GM12878 (cell line): ENCODE measurements around the gene ITPR3. TPM values are rescaled to one million over a fixed set of nuclear protein-coding genes. Genes with fewer than 3 reads are reported as not detected.
A peak's percentile ranks its signal among the peaks of the same experiment; 100 is the strongest.

ENCODE experiments used
- BRCA1 ChIP-seq: IDR thresholded peaks from 2 replicates; pipeline ENCODE4 v1.6.1; 2011; ENCODE audit warnings: low read depth, low read length, improper control_type of control experiment
- GATAD2B ChIP-seq: fragments of 450-650 bp; conservative IDR thresholded peaks from 2 replicates; pipeline ENCODE4 v1.6.1; 2017; ENCODE audit warnings: low read depth, mild to moderate bottlenecking, moderate library complexity
- KDM1A ChIP-seq: fragments of 200-600 bp; sonication (generic); IDR thresholded peaks from 2 replicates; pipeline ENCODE4 v1.6.1; 2016; ENCODE audit warnings: borderline replicate concordance
- PAX8 ChIP-seq: fragments of 450-650 bp; IDR thresholded peaks from 2 replicates; pipeline ENCODE4 v1.6.1; 2017; ENCODE audit warnings: mild to moderate bottlenecking, moderate library complexity
- POLR2AphosphoS2 ChIP-seq: IDR thresholded peaks from 2 replicates; pipeline ENCODE4 v1.6.1; 2011; ENCODE audit warnings: low read depth, mild to moderate bottlenecking, low read length, improper control_type of control experiment, moderate library complexity
- TAF1 ChIP-seq: IDR thresholded peaks from 2 replicates; pipeline ENCODE4 v1.6.1; 2011; ENCODE audit warnings: mild to moderate bottlenecking, low read depth, low read length, borderline replicate concordance
- ZNF687 ChIP-seq: fragments of 450-650 bp; IDR thresholded peaks from 2 replicates; pipeline ENCODE4 v1.6.1; 2017; ENCODE audit warnings: mild to moderate bottlenecking, moderate library complexity
- polyA plus RNA-seq, 11 experiments: library from polyadenylated mRNA; depleted of rRNA in 4 of 11; unstranded in 6 of 11; stranded (reverse) in 5 of 11; fragments of >200 nt; fragmentation: Nextera tagmentation in 4 of 11; fragmentation: Illumina TruSeq in 1 of 11; extraction: Ambion mirVana in 4 of 11; extraction: Trizol in 1 of 11; gene quantifications; 1 replicate in 1 of 11; 2 replicates in 10 of 11; pipeline versions ENCODE4 v1.2.1 to v1.2.3, GENCODE V29; 2011 to 2016; ENCODE audit warnings: inconsistent platforms in 2 of 11, missing spikeins in 2 of 11, low read depth in 1 of 11
- total RNA-seq, 4 experiments: library from RNA; depleted of rRNA in 3 of 4; stranded (reverse); fragments of >200 nt in 3 of 4; fragmentation: Illumina TruSeq in 1 of 4; extraction: Trizol in 1 of 4; gene quantifications; 2 replicates each; pipeline versions ENCODE4 v1.2.1 to v1.2.3, GENCODE V29; 2013 to 2021

The ITPR3 gene
- total and polyA plus RNA-seq, 10 of the 15 experiments (the other 5 are each of a cell fraction or from before 2014, with no cell fraction given): 0.32 to 34.0 (median 11.9) TPM

- TF ChIP-seq ZNF687 (peak; percentile 41), GATAD2B (0 out of 2 replicates have a peak, but pooled peaks have one; percentile 18), POLR2AphosphoS2 (0 out of 2 replicates have a peak, but pooled peaks have one; percentile 44), PAX8 (no peak), TAF1 (peak; percentile 75), BRCA1 (no peak), KDM1A (no peak)
Observed at GRCh38 chr6:33579828-33580714, 41.1 kb upstream of the ITPR3 start, which contains the start of gene BAK1 (continued).
